Gastroesophageal sphincter (tissue), 4 donors: ENCODE measurements around the gene MSMO1. TPM values are rescaled to one million over a fixed set of nuclear protein-coding genes. Genes with fewer than 3 reads are reported as not detected.

Source experiments
- ATAC-seq: fragments of 150-250 bp; one replicate; pipeline ENCODE4 v1.9.1; 2016; ENCODE audit warnings: mild to moderate bottlenecking, moderate library complexity
- H3K27ac ChIP-seq, 4 donors: fragments of 200-600 bp; sonication (generic) in 3 of 4; 1 replicate in 3 of 4; 2 replicates in 1 of 4; pipeline ENCODE4 v1.5.1; 2016 to 2019
- H3K27me3 ChIP-seq: fragments of 200-600 bp; sonication (generic); one replicate; pipeline ENCODE4 v1.5.1; 2019
- H3K36me3 ChIP-seq, 2 donors: fragments of 200-600 bp; sonication (generic); one replicate each; pipeline ENCODE4 v1.5.1; 2019; ENCODE audit warnings: control low read depth in 1 of 2
- H3K4me1 ChIP-seq, 3 donors: fragments of 200-600 bp; sonication (generic); 1 replicate in 2 of 3; 2 replicates in 1 of 3; pipeline ENCODE4 v1.5.1; 2016 to 2019; ENCODE audit warnings: control low read depth in 2 of 3
- H3K4me3 ChIP-seq, 2 donors: fragments of 200-600 bp; sonication (generic); one replicate each; pipeline ENCODE4 v1.5.1; 2019; ENCODE audit warnings: mild to moderate bottlenecking in 1 of 2, moderate library complexity in 1 of 2
- H3K9me3 ChIP-seq, 3 donors: fragments of 200-600 bp; sonication (generic); one replicate each; pipeline ENCODE4 v1.5.1; 2017 to 2019; ENCODE audit warnings: control low read depth in 2 of 3
- CTCF ChIP-seq, 4 experiments: fragments of 200-600 bp in 2 of 4; fragments of 450-650 bp in 2 of 4; sonication (generic) in 1 of 4; IDR thresholded peaks; one replicate each; pipeline ENCODE4 v1.5.1; 2017 to 2019; ENCODE audit warnings: antibody characterized with exemption in 4 of 4, mild to moderate bottlenecking in 2 of 4, moderate library complexity in 2 of 4
- EP300 ChIP-seq: sonication (generic); formaldehyde crosslinking; IDR thresholded peaks from one replicate; pipeline ENCODE4 v1.6.1; 2017; ENCODE audit warnings: antibody characterized with exemption, mild to moderate bottlenecking
- POLR2A ChIP-seq, 2 donors: fragments of 450-650 bp; IDR thresholded peaks; one replicate each; pipeline ENCODE4 v1.6.1; 2017; ENCODE audit warnings: antibody characterized with exemption in 2 of 2, mild to moderate bottlenecking in 2 of 2, moderate library complexity in 1 of 2
- POLR2AphosphoS5 ChIP-seq: sonication (generic); formaldehyde crosslinking; IDR thresholded peaks from one replicate; pipeline ENCODE4 v1.6.1; 2017; ENCODE audit warnings: antibody characterized with exemption
- WGBS, 2 donors: methylation state at CpG; one replicate each; pipeline ENCODE4 v1.1.5; 2018; ENCODE audit warnings: low coverage in 1 of 2; 5-methylcytosine and 5-hydroxymethylcytosine counted together
- total RNA-seq, 4 donors: library from RNA; depleted of rRNA; stranded (reverse); fragments of >200 nt; gene quantifications; one replicate each; pipeline ENCODE4 v1.1.0, GENCODE V29; 2016

The MSMO1 gene
- total RNA-seq, 4 donors from 2014 or later, result 10.4 to 34.7 (median 13.9) TPM

- no peak for ATAC-seq
- Histone ChIP-seq H3K36me3 (peaks cover 0 to 16% of the 10 kb centered on the region in 2 donors), H3K27ac (no peak overlapping the region), H3K4me1 (peaks cover 0 to 23% (median 5%) of the 10 kb centered on the region in 3 donors), H3K9me3 (no peaks in the 10 kb centered on the region), H3K27me3 (no peaks in the 10 kb centered on the region), H3K4me3 (no peak overlapping the region)
- TF ChIP-seq POLR2AphosphoS5, result no peak
- no peak for TF ChIP-seq EP300
- no peak for TF ChIP-seq POLR2A (IDR thresholded peaks at IDR 0.05)
- no peak for TF ChIP-seq CTCF (IDR thresholded peaks at IDR 0.05)
- WGBS, 2 donors, result 75 to 84% methylated on average over 1 to 5 of the region's 5 CpGs
Observed at GRCh38 chr4:165330666-165331065, 3.2 kb downstream of the MSMO1 start.

- TF ChIP-seq POLR2AphosphoS5, result no peak
- TF ChIP-seq EP300, result no peak
- no peak for TF ChIP-seq CTCF (IDR thresholded peaks at IDR 0.05)
- no peak for TF ChIP-seq POLR2A (IDR thresholded peaks at IDR 0.05)
- Histone ChIP-seq H3K4me3 (no peak overlapping the region), H3K27ac (no peak overlapping the region), H3K4me1 (peaks cover 0 to 19% (median 5%) of the 10 kb centered on the region in 3 donors), H3K27me3 (no peaks in the 10 kb centered on the region), H3K36me3 (peaks cover 0 to 16% of the 10 kb centered on the region in 2 donors), H3K9me3 (no peaks in the 10 kb centered on the region)
- 57 to 89% methylated on average over 1 of the region's 1 CpG for WGBS, 2 donors
- no peak for ATAC-seq
Observed at GRCh38 chr4:165331359-165331758, 3.9 kb downstream of the MSMO1 start.

GRCh38 chr4:165331823-165332222 is 4.4 kb downstream of the MSMO1 start:
- Histone ChIP-seq H3K9me3 (no peaks in the 10 kb centered on the region), H3K27me3 (no peaks in the 10 kb centered on the region), H3K4me1 (peaks cover 0 to 15% (median 5%) of the 10 kb centered on the region in 3 donors), H3K36me3 (peaks cover 0 to 16% of the 10 kb centered on the region in 2 donors), H3K27ac (no peak overlapping the region), H3K4me3 (no peak overlapping the region)
- ATAC-seq, result no peak
- TF ChIP-seq EP300 (no peak), POLR2A (IDR thresholded peaks at IDR 0.05) (no peak)
- 68 to 78% methylated on average over 8 to 10 of the region's 10 CpGs for WGBS, 2 donors

GRCh38 chr4:165332502-165332901 is 5.0 kb downstream of the MSMO1 start:
- H3K36me3 ChIP-seq, result peaks cover 0 to 16% of the 10 kb centered on the region in 2 donors
- H3K27ac ChIP-seq, result no peak overlapping the region
- H3K27me3 ChIP-seq, result no peaks in the 10 kb centered on the region
- 17 to 43% methylated on average over 1 of the region's 1 CpG for WGBS, 2 donors
- TF ChIP-seq POLR2A (IDR thresholded peaks at IDR 0.05) (no peak), CTCF (IDR thresholded peaks at IDR 0.05) (no peak)
- no peaks in the 10 kb centered on the region for H3K9me3 ChIP-seq
- H3K4me3 ChIP-seq, result no peak overlapping the region
- peaks cover 0 to 15% (median 5%) of the 10 kb centered on the region in 3 donors for H3K4me1 ChIP-seq
- ATAC-seq, result no peak

- no peak overlapping the region for H3K27ac ChIP-seq
- WGBS, 2 donors, result 73 to 74% methylated on average over 3 of the region's 3 CpGs
- TF ChIP-seq EP300 (no peak), POLR2AphosphoS5 (no peak), CTCF (IDR thresholded peaks at IDR 0.05) (no peak), POLR2A (IDR thresholded peaks at IDR 0.05) (no peak)
- no peaks in the 10 kb centered on the region for H3K9me3 ChIP-seq
- H3K36me3 ChIP-seq, result peaks cover 0 to 34% of the 10 kb centered on the region in 2 donors
- H3K4me3 ChIP-seq, result no peak overlapping the region
- no peak for ATAC-seq
- H3K27me3 ChIP-seq, result no peaks in the 10 kb centered on the region
- no peaks in the 10 kb centered on the region for H3K4me1 ChIP-seq
Observed at GRCh38 chr4:165335163-165335703, 7.8 kb downstream of the MSMO1 start.
